GM18868 (cell line): ENCODE measurements around the gene IPO11.
"Not testable (repeated sequence)": the region's sequence is repeated elsewhere in the genome, so short reads cannot be mapped to it uniquely, and the experiment has no call there.

Experiments used
- ATAC-seq: cut with Tn5 transposase; IDR thresholded peaks from one replicate; pipeline ENCODE4 v1.9.1; 2021; ENCODE audit warnings: mild to moderate bottlenecking, moderate library complexity; ENCODE audit not compliant: unreplicated experiment

Gene IPO11

DNA sequence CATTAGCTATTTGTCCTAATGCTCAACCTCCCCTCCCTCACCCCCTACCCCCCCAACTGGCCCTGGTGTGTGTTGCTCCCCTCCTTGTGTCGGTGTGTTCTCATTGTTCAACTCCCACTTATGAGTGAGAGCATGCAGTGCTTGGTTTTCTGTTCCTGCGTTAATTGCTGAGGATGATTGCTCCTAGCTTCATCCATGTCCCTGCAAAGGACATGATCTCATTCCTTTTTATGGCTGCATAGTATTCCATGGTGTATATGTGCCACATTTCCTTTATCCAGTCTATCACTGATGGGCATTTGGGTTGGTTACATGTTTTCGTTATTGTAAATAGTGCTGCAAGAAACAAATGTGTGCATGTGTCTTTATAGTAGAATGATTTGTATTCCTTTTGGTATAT, 153.2 kb downstream of the IPO11 start:
- not testable (repeated sequence) for ATAC-seq

- no peak for ATAC-seq
Observed at GRCh38 chr5:62568143-62568542, 155.6 kb downstream of the IPO11 start.

DNA sequence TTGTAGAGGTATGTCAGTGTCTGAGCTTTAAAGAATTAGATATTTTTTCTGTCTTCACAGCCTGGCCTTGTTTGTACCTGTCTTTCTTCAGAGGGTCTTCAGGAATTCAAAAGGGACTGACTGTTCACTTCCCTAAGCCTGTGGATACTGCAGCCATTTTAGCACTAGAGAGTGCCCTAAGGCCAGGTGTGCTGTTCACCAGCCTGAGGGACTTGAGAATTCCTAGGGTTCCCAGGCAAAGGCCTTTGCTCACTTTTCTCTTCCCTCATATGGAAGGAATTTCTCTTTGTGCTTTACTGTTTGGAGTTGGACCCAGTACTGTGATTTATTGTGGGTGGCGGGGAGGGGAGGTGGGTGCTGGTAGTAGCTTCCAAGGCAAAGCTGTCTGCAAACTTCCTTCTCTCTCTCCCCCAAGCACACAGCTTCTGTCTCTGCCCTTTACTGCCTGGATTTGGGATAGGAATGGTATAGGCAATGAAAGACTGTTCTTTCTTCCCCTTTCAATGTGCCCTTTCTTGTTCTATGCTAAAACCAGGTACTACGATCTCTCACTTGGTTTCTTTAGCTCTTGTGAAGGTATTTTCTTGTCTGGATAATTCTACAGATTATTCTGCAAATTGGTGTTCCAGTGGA, 156.4 kb downstream of the IPO11 start:
- no peak for ATAC-seq

DNA sequence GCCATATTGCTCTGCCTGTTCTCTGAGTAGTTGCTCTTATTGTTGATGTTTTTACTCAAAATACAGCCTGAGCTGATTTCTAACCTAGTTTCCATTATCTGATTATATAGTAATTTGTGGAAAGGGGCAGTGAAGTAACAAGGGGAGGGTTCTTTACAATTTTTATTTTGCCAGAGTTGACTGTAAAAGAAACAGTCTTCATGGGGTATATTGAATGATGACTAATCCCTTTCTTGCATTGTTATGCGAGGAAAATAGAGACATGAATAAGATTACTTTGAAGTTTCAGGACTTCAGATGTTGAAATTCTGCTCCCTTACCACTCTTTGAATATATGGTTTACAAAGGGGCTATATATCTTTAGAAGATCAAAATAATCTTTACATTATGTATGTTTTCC, 156.9 kb downstream of the IPO11 start:
- ATAC-seq, result peak; percentile 44

GRCh38 chr5:62572918-62573514, 160.5 kb downstream of the IPO11 start:
- ATAC-seq, result no peak

DNA sequence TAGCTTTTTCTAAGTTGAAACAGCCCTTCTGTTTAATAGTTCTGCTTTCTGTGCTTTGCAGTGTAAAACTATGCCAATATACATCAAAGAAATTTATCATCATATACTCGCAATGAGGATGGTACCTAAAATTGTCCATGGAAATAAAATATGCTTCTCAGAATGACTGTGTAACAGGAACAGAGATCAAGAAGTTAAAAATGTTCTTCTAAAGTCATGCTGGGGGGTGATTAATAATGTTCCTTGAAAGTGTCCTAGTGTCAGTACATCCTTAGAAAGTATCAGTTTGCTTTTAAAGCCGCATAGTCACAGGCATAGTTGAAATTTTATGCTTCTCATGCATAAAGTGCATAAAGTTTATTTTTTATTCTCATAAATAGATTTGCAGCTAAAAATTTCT, 162.0 kb downstream of the IPO11 start:
- peak; percentile 67 for ATAC-seq

DNA sequence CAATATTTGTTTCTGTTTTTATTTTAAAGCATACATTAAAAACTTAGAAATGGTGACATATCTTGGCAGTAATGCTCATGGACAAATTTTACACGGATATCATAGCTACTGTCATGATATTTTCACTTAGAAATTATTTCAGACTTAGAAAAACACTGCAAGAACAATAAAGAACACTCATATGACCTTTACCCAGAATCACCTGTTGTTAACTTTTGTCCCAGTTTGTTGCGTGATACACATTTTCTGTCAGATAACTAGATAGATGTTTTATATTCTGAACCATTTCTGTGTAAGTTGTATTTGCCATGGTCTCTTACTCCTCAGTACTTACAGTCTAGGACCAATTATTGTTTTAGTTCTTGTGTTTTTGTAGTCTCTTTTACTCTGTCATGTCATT, 162.5 kb downstream of the IPO11 start:
- no peak for ATAC-seq

DNA sequence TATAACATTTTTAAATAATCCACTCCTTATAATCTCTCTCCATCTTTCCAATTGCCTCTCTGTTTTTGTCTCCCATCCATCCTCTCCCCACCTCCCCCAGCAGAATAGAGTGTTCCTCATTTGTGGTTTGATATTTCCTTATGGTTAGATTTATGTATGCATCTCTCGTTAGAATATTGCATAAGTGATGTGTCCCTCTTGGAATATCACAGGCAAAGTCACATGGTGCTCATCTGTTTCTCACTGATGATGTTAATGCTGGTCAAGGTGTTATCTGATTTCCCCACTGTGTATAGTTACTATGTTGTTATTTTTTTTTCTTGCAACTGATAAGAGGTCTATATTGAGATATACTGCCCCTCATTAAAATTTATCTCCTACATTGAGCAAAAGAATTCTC, 162.9 kb downstream of the IPO11 start:
- no peak for ATAC-seq

- no peak for ATAC-seq
Observed at GRCh38 chr5:62576570-62577170, 164.1 kb downstream of the IPO11 start.

GRCh38 chr5:62577488-62577887, 164.9 kb downstream of the IPO11 start:
- ATAC-seq, result no peak

DNA sequence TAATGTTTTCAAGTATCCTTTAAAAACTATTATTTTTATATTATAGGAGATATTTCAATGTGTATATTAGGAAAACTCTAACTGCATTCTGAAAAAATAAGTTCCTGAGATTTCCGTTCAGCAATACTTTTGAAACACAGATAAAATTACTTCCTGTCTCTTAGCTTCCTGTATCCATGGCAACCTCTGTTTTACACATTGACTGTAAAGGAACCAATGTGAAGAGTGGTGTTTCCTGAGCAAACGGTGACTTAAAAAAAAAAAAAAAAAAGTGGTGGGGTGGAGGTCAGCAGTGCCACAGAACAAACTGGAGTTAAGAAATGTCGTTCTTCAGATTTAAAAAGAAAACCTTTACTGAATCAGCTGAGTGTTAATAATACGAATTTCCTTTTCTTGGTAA, 166.0 kb downstream of the IPO11 start, which contains the start of gene LRRC70:
Gene LRRC70 (plus strand): TSS at position 280 of the 400 bp plus-strand sequence. CDS start 620 bp downstream, outside the sequence.
- ATAC-seq, result peak; percentile 84

DNA sequence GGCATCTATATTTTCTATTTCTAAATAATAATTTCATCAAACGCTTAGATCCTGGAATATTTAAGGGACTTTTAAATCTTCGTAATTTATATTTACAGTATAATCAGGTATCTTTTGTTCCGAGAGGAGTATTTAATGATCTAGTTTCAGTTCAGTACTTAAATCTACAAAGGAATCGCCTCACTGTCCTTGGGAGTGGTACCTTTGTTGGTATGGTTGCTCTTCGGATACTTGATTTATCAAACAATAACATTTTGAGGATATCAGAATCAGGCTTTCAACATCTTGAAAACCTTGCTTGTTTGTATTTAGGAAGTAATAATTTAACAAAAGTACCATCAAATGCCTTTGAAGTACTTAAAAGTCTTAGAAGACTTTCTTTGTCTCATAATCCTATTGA, 167.2 kb downstream of the IPO11 start:
- ATAC-seq, result no peak

GRCh38 chr5:62581836-62582597, 169.5 kb downstream of the IPO11 start:
- ATAC-seq, result no peak

DNA sequence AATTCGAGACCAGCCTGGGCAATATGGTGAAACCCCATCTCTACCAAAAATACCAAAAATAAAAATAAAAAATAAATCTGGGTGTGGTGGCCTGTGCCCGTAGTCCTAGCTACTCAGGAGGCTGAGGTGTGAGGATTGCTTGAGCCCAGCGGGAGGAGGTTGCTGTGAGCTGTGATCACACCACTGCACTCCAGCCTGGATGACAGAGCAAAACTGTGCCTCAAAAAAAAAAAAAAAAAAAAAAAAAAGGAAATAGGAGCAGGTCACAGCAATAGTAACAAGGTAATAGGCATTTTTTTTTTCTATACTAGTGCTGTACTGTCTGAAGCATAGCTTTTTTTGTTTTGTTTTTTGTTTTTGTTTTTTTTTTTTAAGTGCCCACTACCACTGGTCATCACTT, 171.8 kb downstream of the IPO11 start:
- no peak for ATAC-seq

GRCh38 chr5:62585306-62585705, 172.7 kb downstream of the IPO11 start:
- no peak for ATAC-seq

- no peak for ATAC-seq
Observed at GRCh38 chr5:62585751-62586150, 173.2 kb downstream of the IPO11 start.

GRCh38 chr5:62587737-62588136, 175.2 kb downstream of the IPO11 start:
- no peak for ATAC-seq

DNA sequence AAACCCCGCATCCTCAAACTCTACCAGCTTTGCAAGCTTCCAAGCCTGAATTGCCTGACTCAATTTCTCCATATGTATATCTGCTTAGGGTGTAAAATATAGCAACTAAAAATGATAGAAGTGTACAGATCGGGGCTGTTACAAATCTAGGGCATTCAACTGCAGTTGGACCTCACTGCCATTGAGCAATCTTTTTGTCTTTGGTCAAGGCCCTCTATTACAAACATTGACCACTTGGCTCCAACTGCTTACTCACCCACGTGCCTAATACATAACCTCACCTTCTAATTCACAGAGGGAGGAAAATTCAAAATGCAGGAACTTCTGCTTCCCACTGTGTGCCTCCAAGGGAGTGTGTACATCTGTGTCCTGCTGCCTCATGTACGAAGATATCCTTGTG, 176.1 kb downstream of the IPO11 start:
- no peak for ATAC-seq

- no peak for ATAC-seq
Observed at GRCh38 chr5:62589504-62589903, 176.9 kb downstream of the IPO11 start.

GRCh38 chr5:62590387-62590786, 177.8 kb downstream of the IPO11 start:
- no peak for ATAC-seq

DNA sequence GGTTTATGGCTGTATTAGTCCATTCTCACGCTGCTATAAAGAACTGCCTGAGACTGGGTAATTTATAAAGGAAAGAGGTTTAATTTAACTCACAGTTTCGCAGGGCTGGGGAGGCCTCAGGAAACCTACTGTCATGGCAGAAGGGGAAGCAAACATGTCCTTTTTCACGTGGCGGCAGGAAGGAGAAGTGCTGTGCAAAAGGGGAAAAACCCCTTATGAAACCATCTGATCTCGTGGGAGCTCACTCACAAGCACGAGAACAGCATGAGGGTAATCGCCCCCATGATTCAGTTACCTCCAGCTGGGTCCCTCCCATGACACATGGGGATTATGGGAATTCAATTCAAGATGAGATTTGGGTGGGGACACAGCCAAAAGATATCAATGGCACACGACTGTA, 180.0 kb downstream of the IPO11 start:
- no peak for ATAC-seq

GRCh38 chr5:62593331-62593730, 180.8 kb downstream of the IPO11 start:
- no peak for ATAC-seq
